T-helper 1 cell (primary cell): Measurements from ENCODE around the gene DIPK1A.

Experiments
- DNase-seq, 5 donors: peaks; one replicate each; pipeline ENCODE4 v3.0.0-alpha.2; 2012 to 2020

The DIPK1A gene

DNA sequence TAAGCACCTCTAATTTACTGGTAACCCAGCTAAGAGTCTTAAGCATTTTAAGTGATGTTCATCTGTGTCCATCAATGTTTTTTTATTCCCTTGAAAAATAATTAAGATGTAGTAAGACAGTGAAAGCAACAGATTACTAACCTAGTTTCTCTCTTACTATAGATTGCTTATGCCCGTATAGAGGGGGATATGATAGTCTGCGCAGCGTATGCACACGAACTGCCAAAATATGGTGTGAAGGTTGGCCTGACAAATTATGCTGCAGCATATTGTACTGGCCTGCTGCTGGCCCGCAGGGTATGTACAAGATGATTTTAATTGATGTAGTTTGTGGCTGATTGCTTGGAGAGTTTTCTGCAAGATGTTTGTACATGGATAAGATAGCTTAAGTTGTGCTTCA, 126.6 kb downstream of the DIPK1A start:
- no peak for DNase-seq

DNA sequence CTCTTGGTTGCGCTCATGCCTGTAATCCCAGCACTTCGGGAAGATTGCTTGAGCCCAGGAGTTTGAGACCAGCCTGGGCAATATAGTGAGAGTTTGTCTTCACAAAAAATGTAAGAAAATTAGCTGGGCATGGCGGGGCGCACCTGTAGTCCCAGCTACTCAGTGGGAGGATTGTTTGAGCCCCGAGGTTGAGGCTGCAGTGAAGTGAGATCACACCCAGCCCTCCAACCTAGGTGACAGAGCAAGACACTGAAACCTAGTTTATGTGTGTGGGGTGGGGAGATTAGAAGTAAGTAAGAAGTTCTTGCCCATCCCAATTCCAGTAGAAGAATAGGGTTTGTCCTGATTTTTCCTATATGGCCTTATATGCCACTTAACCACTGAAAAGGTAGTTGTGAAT, 127.4 kb downstream of the DIPK1A start:
- DNase-seq: no peak

DNA sequence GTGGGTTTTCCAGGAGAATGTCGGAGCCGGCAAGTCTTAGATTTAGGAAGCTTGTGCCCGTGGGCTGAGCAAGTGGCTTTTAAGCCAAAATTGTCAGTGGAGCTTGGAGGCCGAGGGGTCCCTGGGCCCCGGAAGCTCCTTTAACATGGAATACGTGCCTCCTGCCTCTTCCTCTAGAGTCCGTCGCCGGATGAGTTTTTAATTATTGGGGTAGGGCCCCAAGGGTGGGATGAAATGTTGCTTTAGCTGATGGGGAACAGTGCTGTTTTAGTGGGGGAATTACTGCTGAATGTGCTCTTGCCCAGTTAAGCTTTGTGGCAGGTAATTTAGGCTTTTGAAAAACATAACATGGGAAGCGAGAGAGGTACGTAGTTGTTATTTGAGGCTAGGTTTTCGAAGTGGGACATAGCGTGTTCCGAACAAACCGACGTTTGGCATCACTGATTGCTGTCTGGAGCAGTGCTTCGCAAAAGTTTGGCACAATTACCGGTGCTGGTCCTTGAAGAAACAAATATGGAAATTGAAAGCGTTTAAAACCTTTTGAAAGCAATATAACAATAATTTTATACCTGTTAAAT, 128.6 kb downstream of the DIPK1A start:
- no peak for DNase-seq

DNA sequence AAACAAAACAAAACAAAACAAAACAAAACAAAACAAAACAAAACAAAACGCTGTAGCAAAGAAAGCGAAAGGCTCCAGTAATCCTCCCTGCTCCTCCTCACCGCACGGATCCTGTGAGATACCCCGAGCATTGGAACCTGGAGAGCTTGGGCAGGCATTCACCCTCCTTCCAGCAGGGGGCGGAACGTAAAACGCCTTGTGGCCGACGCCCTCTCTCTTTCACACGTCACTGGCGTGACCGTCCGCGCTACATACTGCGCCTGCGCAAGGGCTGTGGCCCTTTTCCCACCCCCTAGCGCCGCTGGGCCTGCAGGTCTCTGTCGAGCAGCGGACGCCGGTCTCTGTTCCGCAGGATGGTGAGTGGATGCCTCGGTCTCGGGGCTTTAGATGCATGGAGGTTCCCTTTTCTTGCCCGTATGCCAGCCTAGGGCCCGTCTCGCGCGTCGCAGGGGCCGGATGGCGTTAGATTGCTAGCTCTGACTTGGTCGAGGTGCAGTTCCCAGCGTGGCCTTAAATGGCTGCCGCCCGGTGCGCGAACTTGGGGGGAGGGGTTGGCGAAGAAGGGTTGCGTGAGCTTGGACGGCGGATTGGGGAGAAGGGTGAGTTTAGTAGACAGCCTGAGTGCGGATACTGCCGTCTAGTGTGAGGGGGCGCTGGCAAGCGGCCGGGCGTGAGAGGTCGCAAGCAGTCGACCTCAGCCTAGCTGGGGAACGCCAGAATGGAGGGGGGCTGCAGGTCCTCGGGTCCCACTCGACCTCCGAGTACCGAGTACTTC, 129.3 kb downstream of the DIPK1A start, which contains the start of gene RPL5:
Gene RPL5, plus strand, starts transcription at position 279 of the 775 bp plus-strand sequence. Its CDS starts 75 bp downstream, at position 354.
- peak; percentile 93 to 98 (median 96) for DNase-seq

DNA sequence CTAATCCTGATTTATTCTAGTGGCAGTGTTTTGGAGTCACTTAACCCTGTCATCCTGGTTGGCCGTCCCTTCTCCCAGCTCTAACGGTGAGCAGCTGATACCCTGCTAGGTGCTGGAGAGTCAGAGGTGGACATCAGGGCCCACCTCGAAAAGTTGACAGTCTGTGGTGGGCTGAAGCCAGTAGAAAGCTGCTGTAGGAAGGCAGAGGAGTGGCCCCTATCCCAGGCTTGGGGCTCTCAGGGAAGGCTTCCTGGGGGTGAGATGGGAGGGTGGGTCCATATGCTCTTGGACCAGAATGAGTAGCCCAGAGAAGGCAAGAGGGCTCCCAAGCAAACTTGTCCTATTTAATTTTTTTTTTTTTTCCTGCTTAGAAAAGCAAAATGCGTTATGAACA, 129.9 kb downstream of the DIPK1A start:
- no peak for DNase-seq

DNA sequence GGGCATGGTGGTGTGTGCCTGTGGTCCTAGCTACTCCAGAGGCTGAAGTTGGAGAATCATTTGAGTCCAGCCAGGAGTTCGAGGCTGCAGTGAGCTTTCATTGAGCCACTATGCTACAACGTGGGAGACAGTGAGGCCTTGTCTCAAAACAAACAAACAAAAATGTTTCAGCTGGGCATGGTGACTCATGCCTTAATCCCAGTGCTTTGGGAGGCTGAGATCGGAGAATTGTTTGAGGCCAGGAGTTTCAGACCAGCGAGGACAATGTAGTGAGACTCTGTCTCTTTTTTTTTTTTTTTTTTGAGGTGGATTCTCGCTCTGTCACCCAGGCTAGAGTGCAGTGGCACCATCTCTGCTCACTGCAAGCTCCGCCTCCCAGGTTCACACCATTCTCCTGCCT, 134.5 kb downstream of the DIPK1A start:
- DNase-seq: no peak

DNA sequence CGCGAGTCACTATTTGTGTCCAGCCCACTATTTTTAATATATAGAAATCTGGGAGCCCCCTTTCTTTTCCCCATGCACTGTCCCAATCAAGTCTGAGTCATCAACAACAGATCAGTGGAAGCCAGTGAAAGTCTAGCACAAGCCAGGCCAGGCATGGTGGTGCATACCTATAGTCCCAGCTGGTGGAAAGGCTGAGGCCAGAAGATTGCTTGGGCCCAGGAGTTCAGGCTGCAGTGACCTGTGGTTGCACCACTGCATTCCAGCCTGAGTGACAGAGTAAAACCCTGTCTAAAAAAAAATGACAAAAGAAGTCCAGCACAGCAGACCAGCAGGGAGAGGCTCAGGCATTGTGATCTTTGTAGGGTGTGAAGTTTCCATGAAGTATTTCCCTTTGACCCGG, 138.4 kb downstream of the DIPK1A start:
- no peak for DNase-seq

DNA sequence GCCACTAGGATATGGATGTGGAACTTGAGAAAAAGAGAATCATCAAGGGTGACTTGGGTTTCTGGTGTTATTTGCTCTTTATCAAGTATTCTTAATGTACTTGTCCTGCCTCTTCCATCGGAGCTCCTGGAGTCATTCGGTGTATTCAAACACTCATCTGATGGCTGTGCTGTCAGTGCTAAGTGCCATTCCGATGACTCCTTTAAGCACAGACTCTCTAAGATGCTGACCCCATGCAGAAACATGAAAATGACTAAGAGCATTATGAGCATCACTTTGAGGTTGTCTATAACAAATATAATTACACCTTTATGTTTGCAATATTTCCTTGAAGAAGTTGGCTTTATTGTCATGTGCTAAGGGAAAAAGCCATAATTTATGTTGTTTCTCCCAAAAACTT, 140.7 kb downstream of the DIPK1A start:
- DNase-seq: no peak

DNA sequence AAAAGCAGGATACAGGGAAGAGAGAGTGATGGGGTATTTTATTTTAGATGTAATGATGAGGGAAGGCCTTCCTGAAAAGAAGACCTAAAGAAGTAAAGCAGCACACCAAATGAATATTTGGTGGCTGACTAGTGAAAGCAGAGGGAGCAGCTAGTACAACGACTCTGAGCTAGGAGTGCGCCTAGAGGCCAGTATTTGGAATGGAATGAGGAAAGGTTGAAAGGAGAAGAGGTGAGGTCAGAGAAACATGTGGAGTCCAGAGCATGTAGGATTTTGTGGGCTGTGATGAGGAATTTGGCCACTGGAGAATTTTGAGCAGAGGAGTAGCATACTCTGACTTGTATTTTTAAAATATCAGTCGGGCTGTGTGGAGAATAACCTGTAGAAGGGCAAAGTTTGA, 141.2 kb downstream of the DIPK1A start:
- DNase-seq: no peak

DNA sequence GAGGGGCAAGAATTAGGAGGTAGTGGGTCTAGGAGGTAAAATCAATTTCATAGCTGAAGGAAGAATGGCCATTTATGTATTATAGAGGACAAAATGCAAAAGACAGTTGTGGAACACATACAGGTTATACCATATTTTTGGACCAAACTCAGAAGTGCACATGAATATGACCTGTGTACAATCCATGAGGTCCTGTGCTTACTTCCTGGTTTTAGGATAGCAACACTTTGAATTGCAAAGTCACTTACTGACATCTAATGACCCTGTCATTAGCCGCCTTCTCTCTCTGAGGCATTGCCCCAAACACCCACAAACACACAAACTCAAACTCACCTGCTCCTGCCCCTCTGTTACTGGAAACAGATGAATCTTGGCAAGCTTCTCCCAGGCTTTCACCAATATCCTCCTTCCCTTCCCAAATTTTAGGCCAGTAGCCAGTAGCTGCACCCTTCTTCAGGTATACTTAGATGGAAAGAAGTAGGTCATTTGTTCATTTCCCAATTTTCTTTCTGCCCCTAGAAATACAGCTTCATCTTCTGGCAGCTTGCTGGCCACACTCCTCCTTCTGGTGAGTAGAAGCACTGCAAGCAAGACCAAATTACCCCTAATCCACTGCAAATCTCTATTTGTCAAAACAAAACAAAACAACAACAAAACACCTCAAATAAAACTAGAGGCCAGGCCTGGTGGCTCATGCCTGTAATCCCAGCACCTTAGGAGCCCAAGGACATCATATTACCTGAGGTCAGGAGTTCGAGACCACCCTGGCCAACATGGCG, 143.1 kb downstream of the DIPK1A start:
- DNase-seq: peak in 1 of 5 donors; percentile 29

DNA sequence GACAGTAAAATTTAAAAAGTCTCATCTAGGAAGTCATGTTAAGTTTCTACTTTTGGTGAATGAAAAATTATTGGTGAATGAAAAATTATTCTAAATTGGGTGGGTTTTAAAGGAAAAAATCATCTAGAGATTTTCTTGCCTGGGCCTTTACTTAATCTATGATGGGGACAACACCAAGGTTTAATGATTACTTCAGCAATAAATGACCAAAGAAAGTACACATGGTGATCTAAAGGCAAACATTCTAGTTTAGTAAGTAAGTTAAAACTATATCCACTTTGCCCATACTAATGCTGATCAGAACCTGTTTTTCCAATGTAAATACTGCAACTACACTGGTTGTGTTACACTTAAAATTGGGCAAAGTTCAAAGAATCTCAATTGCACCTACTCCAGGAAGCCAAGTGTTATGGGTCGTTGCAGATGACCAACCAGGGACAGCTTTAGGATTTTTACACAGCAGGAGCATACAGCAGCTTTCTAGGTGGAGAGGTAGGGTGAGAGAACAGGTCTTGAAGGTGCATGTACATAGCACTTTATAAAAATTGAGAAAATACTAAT, 144.0 kb downstream of the DIPK1A start:
- DNase-seq: no peak

DNA sequence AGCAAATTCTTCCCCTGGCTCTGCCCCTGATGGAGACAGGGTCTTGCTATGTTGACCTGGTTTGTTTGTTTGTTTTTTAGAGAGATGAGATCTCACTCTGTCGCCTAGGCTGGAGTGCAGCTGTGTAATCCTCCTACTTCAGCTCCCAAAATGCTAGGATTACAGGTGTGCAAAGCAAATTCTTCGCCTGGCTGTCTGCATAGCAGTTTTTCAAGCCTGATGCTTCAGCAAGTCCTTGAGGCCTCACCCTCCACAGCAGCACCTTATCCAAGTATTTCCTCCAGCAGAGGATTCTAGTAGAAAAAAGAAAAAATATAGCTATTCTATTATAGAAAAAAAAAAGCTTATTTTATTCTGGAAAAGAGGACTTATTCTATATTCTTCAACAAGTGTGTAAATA, 144.5 kb downstream of the DIPK1A start:
- no peak for DNase-seq

DNA sequence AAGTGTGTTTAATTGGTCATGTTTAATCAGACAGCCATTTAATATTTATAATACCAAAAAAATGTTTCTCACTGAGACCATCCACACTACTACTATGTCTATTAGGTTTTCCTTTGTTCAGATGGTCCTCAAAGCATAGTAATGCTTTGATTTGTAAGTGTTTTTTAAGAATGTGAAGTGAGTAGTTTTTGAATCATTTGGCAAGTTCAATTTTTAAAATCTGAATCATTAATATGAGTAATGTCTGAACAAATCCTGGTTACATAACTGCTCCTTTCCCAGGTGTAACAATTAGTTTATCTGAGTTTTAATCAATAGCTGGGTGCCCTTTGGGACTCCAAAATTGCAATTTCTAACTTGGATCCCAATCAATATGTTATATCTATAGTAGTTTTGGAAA, 152.9 kb downstream of the DIPK1A start:
- no peak for DNase-seq

DNA sequence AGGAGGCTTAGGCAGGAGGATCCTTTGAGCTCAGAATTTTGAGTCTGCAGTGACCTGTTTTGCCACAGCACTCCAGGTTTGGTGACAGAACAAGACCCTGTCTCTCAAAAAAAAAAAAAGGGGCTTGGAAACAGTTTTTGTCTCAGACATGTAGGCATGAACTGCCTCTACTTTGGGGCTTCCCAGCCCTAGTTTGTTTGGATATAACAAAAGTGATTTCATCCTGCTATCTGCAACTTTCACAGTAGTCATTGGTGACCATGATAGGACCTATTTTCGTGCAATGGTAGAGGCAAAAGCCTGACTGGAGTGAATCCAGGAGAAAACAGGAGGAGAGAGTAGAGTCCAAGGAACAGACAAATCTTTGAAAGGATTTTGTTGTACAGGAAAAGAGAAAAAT, 156.0 kb downstream of the DIPK1A start:
- DNase-seq: no peak

DNA sequence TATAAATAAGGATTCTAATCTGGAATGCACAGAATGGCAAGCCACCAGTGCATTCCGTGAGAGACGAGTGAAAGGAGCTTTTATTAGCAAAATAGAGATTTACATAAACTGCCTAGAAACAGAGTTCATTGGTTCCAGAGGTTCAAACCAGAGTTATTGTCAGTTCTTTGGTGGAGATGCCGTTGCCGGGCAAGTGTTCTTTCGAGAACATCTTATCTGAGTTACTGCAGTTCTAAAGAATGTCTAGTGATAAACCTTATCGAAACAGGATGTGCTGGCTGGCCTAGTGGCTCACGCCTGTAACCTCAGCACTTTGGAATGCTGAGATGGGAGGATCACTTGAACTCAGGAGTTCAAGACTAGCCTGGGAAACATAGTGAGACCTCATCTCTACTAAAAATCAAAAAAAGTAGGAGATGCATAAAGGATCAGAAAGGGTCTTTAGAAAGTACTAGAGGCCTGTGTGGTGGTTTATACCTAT, 156.5 kb downstream of the DIPK1A start:
- peak in 1 of 5 donors; percentile 17 for DNase-seq

DNA sequence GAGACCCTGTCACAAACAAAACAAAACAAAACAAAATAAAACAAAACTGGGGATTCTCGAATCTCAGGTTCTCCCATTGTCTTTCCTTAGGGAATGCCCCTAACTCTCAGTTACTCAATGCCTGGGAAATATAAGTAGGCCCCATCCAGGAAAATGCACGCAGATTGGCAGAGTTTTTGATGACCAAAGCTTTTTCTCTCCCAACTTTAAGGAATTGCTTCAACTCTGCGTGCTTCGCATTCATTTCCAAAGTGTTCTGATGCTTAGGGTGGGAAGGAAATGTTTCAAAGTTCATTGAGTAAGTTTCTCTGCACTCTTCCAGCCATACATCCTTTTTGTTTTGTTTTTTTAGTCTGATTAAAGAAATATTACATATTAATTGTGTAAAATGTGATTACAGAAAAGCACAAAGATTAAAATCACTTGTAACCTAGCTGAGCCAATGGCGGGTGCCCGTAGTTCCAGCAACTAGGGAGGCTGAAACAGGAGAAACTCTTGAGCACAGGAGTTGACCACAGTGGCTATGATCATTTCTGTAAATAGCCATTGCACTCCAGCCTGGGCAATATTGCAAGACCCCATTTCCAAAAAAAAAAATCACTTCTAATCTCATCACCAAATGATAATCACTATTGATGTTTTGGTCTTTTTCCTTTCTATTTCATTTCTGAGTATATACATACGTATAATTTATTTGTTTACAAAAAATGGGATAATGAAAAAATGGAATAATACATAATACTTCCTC, 157.9 kb downstream of the DIPK1A start:
- DNase-seq: no peak

DNA sequence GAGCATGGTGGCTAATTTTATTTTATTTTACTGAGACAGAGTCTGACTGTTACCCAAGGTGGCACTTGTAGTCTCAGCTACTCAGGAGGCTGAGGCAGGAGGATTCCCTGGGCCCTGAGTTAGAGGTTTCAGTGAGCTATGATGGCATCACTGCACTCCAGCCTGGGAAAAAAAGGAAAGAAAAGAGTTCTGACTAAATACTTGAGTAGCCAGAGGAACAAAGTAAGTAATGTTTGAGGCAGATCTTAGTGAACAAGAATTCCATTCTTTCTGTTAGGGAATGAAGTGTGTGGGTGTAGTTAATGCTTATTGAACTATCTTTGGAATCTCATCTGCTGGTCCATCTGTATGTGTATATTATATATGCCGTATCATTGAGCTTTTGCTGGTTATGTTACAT, 163.3 kb downstream of the DIPK1A start:
- no peak for DNase-seq

DNA sequence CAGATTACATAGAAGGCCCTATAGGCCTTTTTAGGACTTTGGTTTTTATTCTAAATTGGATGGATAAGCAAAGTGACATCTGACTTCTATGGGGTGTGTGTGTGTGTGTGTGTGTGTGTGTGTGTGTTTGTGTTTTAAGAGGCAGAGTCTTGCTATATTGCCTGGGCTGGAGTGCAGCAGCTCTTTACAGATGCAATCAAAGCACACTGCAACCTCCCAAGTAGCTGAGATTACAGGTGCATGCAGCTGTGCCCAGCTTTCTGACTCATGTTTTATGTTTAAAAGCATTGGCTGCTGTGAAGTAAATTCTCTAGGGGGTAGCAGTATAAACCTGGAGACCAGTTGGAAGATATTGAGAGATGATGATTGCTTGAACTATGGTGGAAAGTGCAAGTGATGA, 164.0 kb downstream of the DIPK1A start:
- no peak for DNase-seq

DNA sequence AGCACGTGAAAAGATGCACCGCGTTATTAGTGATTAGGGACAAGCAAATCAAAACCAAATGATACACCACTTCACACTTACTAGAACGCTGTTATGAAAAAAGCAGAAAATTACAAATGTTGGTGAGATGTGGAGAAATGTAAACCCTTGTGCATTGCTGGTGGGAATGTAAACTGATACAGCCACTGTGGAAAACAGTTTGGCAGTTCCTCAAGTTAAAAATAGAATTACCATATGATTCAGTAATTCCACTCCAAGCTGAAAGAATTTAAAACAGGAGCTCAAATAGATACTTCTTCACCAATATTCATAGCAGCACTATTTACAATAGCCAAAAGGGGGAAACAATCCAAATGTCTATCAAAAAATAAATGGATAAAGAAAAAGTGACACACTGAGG, 166.1 kb downstream of the DIPK1A start:
- DNase-seq: no peak

DNA sequence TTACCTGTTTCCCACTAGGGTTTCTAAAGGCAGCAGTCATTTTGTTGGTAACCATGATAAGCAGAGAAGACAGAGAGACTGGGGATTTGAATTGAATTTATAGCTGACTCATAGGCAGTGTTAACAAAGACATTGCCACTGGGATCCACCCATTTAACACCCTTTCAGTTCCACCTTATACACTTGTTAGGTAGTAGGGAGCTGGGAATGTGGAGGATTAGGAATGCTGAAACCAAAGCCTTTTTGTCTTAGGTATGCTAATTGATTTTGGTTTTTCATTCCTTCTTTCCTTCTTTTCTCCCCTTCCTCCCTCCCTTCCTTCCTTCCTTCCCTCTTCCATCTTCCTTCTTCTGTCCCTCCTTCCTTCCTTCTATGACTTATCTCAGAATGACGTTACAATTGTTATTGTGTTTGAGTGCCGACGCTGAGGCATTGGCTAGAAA, 168.9 kb downstream of the DIPK1A start:
- no peak for DNase-seq
